T-helper 1 cell treated with Interleukin-12 subunit alpha and Interleukin-12 subunit beta and Interleukin-4 antibody, amounts not matched to agents 30 ng/mL and 1 ng/mL, for 36 hours (primary cell): ENCODE data around the gene FTH1. TPM values are rescaled to one million over a fixed set of nuclear protein-coding genes. Genes with fewer than 3 reads are reported as not detected.
"Not testable (repeated sequence)": the region's sequence is repeated elsewhere in the genome, so short reads cannot be mapped to it uniquely, and the experiment has no call there.

Experiments used
- intact Hi-C: fragments of 100-400 bp; cut with micrococcal nuclease; formaldehyde crosslinking; loops from one replicate; pipeline ENCODE4 v1.15.1; 2024
- total RNA-seq: library from RNA; stranded (reverse); gene quantifications from 2 replicates; pipeline ENCODE4 v1.2.3, GENCODE V29; 2022

FTH1 gene
- 1,168 and 1,205 TPM in 2 replicates for total RNA-seq

DNA sequence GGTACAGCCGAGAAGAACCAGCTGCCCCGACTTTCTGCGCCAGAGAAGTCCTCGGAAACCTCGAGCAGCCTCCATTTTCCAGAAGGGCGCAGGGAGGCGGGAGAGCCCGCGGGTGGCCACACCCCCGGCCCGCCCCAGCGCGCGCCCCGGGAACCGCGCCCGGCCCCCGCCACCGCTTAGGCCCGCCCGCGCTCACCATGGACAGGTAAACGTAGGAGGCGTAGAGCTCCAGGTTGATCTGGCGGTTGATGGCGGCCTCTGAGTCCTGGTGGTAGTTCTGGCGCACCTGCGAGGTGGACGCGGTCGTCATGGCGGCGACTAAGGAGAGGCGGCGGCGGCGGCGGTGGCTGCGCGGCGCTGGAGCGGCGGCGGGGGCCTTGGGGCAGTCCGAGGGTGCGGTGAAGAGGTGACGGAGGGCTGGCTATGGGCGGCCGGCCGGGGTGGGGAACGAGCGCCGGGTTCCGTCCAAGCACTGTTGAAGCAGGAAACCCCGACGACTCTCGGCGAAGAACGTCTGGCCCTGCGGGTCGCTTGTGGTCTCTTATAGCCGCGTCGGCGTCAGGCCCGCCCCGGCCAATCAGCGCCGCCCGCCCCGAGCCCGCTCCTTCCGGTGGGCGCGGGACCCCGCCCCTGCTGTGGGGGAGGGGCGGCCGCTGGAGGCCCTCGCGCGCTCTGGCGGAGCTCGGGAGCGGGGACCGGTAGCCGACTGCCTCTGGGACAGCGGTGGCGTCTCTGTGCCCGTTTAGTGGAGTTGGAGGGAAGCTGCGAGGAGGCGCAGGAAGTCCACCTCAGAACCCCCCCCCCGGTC, at the start of gene FTH1:
Gene FTH1 (minus strand): TSS at position 519 of the 808 bp plus-strand sequence. CDS start 209 bp downstream, at position 310.
- intact Hi-C loops: loop anchor here (1.0 to 10.0 kb wide), 10 partner anchors 58 to 1050 kb away; partner anchors contain the start of genes CPSF7, FADS1, FADS3 and FEN1

DNA sequence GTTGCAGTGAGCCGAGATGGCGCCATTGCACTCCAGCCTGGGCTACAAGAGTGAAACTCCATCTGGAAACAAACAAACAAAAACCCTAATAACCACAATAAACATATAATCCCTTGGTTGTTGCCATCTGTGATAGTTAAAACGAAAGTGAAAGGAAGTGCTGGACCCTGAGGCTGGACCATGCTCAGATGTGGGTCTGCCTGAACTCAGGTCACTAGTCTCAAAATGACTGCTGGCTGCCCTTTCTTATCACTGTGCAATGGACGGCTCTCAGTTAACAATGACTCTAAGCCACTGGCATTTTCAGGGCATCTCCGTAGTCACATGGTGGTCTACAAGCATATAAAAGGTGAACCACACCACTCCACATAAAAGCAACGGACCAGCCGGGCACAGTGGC, 48.2 kb upstream of the FTH1 start:
- intact Hi-C loops: no loop called here

DNA sequence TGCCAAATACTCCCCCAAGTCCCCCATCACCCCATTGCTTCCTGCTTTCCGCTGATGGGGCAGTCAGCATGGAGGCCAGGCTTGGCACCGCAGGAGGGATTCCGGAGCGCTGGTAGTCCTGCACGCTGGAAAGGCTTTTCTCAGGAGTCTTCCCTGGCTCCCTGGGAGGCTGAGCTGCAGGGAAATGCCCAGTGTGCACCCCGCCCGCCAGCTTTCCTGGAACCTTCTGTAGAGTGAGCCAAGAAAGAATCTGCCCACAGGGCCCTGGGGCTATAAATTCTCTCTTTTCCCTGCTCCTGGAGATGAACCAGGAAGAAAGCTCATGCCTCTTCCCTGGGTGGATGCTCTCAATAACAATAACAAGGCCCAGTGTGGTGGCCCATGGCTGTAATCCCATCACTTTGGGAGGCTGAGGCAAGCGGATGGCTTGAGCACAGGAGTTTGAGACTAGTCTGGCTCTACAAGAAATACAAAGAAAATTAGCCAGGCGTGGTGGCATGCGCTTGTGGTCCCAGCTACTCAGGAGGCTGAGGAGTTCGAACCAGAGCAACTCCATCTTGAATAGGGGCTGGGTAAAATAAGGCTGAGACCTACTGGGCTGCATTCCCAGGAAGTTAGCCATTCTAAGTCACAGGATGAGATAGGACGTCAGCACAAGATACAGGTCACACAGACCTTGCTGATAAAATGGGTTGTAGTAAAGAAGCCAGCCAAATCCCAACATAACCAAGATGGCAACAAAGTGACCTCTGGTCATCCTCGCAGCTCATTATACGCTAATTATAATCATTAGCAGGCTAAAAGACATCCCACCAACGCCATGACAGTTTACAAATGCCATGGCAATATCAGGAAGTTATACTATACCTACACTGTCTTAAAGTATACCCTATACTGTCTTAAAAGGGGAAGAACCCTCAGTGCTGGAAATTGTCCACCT, 46.4 kb upstream of the FTH1 start:
- intact Hi-C loops: no loop called here

DNA sequence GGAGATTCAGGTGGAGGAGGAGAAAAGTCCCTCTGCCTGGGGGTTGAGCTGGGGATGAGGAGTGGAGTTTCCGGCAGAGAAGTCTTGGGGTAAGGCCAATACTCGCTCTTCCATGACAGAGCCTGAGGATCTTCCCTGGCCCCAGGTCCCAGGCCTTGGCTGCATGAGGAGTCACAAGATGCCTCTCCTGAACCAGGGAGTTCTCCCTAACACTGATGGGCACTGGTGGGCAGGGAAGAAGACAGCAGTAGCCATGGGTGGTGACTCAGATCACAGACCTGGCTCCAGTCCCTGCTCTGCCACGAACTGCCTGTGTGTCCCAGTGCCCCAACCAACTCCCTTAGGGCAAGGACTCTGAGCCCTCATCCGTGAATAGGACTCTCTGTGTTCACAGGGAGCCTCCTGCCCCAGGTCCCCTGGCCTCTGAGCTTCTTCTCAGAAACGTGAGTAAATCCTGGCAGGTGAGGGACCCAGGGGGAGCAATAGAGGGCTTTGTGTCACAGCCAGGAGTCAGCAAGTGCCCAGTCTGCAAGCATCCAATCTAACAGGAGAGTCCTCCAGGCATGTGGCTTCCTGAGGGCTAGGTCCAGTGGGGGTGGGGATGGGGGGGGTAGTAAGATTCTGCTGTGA, 45.5 kb upstream of the FTH1 start:
- intact Hi-C loops: no loop called here

DNA sequence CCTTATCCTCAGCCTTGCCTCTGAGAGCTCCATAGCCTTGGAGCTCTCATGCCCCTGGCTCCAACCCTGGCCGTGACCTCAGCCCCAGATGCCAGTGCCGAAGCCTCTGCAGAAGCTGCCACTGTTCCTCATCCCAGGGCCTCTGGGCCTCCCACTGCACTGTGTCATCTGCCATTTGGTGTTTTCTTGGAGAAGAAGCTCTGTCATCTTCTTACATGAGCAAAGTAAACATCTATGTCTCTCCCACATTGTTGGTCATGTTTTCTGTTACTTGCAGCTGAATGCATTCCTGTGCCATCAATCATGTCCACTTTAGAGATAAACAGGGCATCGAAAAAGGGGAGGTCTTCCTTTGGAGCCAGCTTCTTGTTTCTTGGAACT, 45.0 kb upstream of the FTH1 start:
- intact Hi-C loops: no loop called here

DNA sequence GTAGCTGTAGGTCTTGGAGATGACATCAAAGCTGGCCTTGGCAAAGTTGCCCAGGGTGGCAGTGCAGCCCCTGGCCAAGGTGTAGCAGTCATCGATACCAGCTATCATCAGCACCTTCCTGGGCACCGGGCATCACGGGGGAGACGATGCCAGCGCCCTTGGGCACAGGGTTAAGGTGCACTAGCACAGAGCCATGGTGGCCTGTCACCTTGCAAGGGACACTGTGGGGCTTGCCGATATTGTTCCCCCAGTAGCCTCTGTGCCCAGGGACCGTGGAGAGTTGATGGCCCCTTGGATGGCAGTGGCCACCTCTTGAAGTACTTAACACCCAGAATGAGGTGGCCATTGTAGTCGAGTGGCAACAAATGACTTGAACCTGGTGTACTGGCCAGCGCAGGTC, 44.4 kb upstream of the FTH1 start:
- intact Hi-C loops: no loop called here

DNA sequence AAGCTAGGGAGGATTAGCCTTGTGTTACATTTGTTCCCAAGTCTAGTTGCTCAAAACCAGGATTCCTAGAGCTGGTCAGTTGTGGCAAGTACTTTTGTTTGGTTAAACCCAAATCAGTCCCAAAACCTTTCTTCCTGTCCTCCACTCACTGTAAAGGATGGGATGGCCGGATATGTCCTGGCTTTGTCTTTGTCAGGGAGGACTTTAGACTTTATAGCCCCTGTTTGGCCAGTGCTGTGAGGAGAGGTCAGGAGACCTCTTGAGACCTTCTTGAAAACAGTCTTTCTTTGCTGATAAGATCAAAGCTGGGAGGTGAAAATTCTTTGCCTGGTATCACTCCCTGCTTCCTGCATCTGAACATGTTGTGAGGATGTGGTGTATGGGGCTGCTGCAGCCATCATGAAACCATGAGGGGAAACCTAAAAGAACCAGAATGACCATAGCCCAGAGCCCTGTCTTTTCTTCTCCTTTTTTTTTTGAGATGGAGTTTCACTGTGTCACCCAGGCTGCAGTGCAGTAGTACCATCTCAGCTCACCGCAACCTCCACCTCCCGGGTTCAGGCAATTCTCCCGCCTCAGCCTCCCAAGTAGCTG, 43.6 kb upstream of the FTH1 start:
- intact Hi-C loops: no loop called here

DNA sequence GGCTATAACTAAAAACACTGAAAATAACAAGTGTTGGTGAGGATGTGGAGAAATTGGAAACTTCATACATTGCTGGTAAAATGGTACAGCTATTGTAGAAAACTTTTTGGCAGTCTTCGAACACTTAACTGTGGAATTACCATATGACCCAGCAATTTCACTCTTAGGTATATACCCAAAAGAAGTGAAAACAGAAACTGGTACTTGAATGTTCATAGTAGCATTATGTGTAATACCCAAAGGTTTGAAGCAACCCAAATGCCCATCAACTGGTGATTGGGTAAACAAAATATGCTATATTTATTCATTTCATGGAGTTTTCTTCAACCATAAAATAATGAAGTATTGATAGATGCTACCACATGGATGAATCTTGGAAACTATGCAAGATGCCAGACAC, 40.8 kb upstream of the FTH1 start:
- intact Hi-C loops: no loop called here

DNA sequence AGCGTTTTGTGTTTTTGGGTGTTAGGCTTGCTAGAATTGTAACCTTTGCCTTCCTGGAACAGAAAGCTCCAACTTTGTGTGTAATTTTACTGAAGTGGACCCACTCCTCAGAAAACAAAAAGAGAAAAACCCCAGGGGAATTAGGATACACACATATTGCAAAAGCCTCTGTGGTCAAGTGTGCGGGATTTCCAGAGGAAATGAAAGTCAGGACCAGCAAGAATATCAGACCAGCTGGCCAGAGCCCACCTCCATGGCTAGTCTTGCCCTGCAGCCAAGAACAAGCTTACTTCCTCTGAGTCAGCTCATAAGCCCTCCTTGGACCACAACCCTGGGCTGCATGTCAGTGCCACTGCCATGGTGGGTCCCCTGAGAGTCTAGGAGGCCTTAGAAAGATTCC, 37.0 kb upstream of the FTH1 start:
- intact Hi-C loops: no loop called here

DNA sequence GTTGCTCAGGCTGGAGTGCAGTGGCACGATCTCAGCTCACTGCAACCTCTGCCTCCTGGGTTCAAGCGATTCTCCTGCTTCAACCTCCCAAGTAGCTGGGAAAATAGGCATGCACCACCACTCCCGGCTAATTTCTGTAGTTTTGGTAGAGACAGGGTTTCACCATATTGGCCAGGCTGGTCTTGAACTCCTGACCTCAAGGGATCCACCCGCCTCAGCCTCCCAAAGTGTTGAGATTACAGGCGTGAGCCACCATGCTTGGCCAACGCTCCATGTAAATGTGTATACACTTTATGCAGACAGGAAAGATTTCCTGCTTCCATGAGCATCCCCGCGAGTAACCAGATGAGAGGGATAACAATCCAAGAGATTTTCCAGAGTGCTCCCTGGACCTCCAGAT, 34.8 kb upstream of the FTH1 start:
- intact Hi-C loops: not testable (repeated sequence)

DNA sequence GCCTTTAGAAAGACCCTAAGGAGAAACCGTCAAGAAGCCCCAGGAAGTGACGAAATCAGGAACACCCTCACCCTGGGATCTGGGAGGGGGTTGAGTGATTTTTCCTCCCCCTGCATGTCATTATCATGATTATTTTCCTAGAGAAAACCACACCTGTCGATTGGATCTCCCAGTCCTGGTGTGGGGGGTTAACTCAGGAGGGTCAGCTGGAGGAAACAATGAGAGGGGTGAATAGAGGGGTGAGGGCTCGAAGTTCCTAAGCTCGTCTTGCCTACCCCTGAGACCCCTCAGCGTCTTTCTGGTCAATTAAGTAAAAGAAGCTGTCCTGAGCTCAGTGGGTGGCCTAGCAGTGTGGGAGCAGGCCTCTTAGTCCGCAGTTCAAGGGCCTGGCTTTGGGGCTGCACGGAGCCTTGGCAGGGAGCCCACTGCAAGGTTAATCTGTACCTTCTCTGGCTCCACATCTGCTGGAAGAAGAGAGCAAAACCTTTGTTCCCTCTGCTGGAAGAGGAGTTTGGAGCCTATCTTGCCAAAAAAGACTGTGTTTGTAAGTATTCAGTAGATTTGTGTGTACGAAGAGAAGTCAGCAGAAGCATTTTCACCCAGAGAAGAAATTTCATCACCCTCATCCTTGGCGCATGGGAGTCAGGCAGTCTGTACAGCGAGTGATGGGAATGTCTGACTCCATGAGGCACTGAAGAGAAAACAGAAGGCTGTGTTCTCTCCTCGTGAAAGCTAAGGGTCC, 34.2 kb upstream of the FTH1 start:
- intact Hi-C loops: no loop called here

DNA sequence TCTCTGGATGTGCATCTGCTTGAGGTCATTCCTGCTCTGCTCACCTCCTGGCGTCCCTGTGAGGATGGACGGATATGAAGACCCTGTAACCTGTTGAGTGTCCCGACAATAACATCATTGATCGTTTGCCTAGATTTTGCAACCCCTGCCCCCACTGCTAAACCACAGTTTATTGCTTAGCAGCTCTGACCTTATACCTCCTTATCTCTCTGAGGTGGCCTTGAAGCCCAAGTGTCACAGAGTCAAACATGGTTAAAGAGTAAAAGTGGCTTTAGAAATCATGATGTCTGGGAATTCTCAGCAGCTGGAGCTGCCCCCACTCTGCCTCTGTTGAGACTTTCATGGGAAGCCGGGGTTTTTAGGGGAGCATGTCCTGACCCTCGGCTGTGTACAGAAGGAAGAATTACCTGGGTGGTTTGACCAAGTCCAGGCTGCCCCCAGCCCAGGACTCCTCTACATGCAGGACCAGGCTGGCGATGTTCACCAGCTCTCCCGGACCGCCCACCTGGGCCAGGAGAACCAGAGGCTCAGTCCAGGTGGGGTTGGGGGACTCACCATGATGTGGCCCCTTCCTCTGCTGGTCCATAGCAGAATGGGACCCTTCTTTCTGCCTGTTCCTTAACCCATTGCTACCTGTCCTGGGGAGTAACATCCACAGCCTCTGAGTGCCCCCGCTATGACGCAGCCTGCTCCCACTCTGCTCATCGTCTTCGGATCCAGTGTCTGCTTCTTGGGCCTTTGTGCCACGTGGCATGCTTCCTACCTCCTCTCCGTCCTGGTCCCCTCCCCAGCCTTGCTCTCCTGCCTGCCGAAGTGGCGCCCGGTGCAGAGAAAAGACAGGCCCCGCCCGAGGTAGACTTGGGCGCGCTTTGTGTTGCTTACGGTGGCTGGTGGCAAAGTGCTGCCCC, 33.4 kb upstream of the FTH1 start:
- intact Hi-C loops: no loop called here

DNA sequence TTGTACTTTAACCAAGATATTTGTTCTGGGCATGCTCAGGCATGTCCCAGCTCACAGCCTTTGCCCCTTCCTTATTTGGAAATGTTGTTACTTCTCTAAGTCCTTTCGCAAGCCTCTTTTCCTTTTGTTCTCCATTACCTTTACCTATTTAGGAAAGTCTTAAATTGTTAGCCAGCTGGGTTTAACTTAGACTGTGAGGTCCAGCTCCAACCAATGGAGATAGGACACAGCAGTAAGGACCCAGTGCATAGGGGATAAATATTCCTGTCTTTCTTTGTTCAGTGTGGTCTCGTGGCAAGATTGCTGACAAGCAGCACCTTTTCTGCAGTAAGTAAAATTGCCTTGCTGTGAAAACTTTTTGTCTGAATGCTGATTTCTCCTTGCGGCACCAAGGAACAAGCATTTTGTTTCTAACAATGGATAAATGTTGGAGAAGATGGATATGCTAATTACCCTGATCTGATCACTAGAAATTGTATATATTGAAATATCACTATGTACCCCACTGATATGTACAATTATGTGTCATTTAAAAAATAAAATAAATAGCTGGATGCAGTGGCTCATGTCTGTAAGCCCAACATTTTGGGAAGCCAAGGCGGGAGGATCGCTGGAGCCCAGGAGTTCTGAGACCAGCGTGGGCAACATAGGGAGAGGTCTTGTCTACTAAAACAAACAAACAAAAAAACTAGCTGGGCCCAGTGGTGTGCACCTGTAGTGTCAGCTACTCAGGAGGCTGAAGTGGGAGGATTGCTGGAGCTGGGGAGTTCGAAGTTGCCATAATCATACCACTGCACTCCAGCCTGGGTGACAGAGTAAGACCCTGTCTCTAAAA, 31.9 kb upstream of the FTH1 start:
- intact Hi-C loops: no loop called here

DNA sequence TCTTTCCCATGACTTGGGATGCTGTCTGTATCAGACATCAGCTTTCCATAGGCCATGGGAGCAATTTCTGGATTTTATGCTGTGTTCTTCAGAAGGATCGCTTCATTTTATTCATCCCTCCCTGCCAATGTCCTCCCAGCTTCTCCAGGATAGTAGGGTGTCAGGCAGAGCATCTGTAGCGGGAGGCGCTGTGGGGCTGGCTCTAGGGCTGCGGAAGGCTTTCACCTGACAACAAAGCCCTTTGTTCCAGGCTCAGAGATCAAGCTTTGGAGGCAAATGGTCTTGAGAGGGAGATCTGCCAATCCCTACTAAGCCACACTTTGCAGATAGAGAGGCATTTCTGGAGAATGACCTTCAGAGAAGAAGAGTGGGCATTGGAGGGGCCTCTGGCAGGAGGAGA, 29.5 kb upstream of the FTH1 start:
- intact Hi-C loops: no loop called here

DNA sequence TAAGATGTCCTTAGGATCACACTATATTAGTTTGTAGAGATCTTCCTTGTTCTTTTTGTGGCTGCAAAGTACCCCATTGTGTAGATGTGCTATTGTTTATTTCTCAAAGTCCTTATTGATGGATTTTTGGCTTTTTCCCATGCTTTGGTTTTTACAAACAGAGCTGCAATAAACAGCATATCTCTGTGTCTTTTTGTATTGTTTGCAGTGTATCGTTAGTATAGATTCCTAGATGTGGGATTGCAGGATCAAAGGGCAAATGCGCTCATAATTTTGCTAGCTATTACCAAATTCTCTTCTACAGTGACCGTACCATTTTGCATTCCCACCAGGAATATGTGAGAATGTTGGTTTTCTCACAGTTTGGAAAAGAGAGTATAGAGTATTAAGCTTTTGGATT, 27.5 kb upstream of the FTH1 start:
- intact Hi-C loops: no loop called here

DNA sequence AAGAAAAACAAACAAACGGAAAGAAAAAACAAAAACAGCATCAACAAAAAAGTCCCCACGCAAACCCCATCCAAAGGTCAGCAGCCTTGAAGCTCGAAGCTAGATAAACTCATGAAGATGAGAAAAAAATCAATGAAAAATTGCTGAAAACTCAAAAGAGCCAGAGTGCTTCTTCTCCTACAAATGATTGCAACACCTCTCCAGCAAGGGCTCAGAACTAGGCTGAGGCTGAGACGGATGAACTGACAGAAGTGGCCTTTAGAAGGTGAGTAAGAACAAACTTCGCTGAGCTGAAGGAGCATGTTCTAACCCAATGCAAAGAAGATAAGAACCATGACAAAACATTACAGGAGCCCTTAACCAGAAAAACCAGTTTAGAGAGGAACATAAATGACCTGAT, 18.4 kb upstream of the FTH1 start:
- intact Hi-C loops: no loop called here

DNA sequence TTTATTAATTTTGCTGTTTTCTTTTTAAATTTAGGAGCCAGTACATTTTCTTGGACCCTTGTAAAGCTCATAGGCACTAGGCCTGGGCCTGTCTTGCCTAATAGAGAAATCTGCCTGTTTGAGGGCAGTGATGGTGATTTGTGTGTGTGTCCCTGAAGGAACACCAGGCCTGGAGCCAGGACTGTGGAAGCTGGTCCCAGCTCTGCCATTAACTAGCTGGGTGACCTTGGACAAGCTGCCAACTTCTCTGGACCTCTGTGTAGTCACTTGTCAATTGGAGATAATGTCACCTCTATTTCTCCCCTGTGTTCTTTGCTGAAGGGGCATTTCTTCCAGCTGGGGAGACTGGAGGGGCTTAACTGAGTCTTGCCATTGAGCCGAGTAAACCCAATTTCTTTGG, 16.0 kb upstream of the FTH1 start:
- intact Hi-C loops: no loop called here

DNA sequence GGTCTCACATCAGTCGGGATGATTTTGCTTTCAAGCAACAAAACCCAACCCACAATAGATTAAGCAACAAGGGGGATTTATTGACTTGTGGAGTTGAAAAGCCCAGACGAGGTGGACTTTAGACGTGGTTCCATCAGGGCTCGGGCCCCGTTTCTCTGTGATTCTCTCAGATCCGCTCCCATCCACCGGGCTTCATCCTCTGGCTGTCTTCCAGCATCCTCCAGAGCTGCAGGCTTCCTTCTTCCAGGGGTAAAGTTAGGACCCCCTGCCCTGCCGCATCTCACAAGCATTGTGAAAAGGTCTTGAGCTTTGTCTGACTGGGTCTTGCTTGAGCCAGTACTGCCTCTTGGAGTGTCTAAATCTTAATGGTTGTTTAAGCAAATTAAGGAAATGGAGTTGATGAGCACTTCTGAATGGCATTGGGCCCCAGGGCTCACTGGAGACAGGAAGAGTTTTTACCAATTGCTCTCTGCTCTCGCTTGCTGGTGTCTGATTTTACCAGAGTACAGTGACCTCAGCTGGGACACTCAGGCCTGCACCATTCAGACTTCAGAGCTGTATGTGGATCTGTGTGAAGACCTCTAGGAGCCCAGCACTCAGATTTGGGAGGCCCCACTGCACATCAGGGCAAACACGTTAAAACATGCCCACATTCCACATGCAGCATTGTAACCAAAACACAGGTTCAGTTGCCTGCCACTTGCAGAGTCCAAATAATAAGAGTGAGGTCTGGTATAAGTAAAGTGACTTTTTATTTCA, 13.5 kb upstream of the FTH1 start:
- intact Hi-C loops: no loop called here
